NCI-H1092 (cell line): Measurements from ENCODE around the gene NAA40.
A peak's percentile ranks its signal among the peaks of the same experiment; 100 is the strongest.

ENCODE experiments used
- DNase-seq: peaks from one replicate; lab custom pipeline; 2025; lab: John Stamatoyannopoulos, UW

The NAA40 gene

GRCh38 chr11:63986932-63987513 lies 48.2 kb downstream of the NAA40 start:
- DNase-seq, result no peak

- no peak for DNase-seq
Observed at GRCh38 chr11:63991558-63991957, 52.8 kb downstream of the NAA40 start.

- DNase-seq, result no peak
Observed at GRCh38 chr11:63993100-63993499, 54.3 kb downstream of the NAA40 start.

- DNase-seq, result no peak
Observed at GRCh38 chr11:63993993-63994392, 55.2 kb downstream of the NAA40 start.

- DNase-seq, result no peak
Observed at GRCh38 chr11:63996512-63996911, 57.7 kb downstream of the NAA40 start.

- DNase-seq, result no peak
Observed at GRCh38 chr11:63997104-63997700, 58.4 kb downstream of the NAA40 start.

GRCh38 chr11:63997801-63998337 lies 59.1 kb downstream of the NAA40 start:
- no peak for DNase-seq

GRCh38 chr11:63998558-63999348 lies 60.0 kb downstream of the NAA40 start:
- DNase-seq, result no peak

GRCh38 chr11:63999349-64000025 lies 60.7 kb downstream of the NAA40 start:
- DNase-seq, result no peak

GRCh38 chr11:64000026-64000739 lies 61.4 kb downstream of the NAA40 start:
- no peak for DNase-seq

GRCh38 chr11:64000740-64001483 lies 62.1 kb downstream of the NAA40 start:
- no peak for DNase-seq

- DNase-seq, result peak; percentile 38
Observed at GRCh38 chr11:64001484-64002420, 63.0 kb downstream of the NAA40 start.

GRCh38 chr11:64003807-64004589 lies 65.2 kb downstream of the NAA40 start:
- DNase-seq, result no peak

- no peak for DNase-seq
Observed at GRCh38 chr11:64004590-64004984, 65.8 kb downstream of the NAA40 start.

- no peak for DNase-seq
Observed at GRCh38 chr11:64005691-64006090, 66.9 kb downstream of the NAA40 start.

GRCh38 chr11:64006398-64006797 lies 67.6 kb downstream of the NAA40 start:
- DNase-seq, result no peak
